Left kidney (tissue), 8 donors: ENCODE data around the gene MRPL27. TPM values are rescaled to one million over a fixed set of nuclear protein-coding genes. Genes with fewer than 3 reads are reported as not detected.
A peak's percentile ranks its signal among the peaks of the same experiment; 100 is the strongest.
"Not testable (repeated sequence)": the region's sequence is repeated elsewhere in the genome, so short reads cannot be mapped to it uniquely, and the experiment has no call there.

Experiments used
- DNase-seq: peaks from one replicate; pipeline ENCODE4 v3.0.0-alpha.2; 2013
- long read RNA-seq, 8 donors: transcript quantifications; one replicate each; lab custom pipeline, GENCODE V29; 2026
- polyA plus RNA-seq: library from polyadenylated mRNA; unstranded; fragments of 120-200 nt; gene quantifications from one replicate; pipeline ENCODE4 v1.2.1, GENCODE V29; 2013; ENCODE audit not compliant: insufficient read length

MRPL27 gene
- 68.6 TPM for polyA plus RNA-seq
- long read RNA-seq, donor 1, transcript MRPL27-201 (4 exons, 716 nt) = major isoform, 57 of 77 reads
- long read RNA-seq, donor 1, partial matches to known transcripts = 18 of 77 reads
- long read RNA-seq, donor 1, other reads (novel, unspliced or antisense) = 0 of 77 reads
- long read RNA-seq, donor 2, transcript MRPL27-201 (4 exons, 716 nt) = major isoform, 48 of 58 reads
- long read RNA-seq, donor 2, partial matches to known transcripts = 8 of 58 reads
- long read RNA-seq, donor 2, other reads (novel, unspliced or antisense) = 0 of 58 reads
- long read RNA-seq, donor 3, transcript MRPL27-201 (4 exons, 716 nt) = major isoform, 44 of 54 reads
- long read RNA-seq, donor 3, partial matches to known transcripts = 7 of 54 reads
- long read RNA-seq, donor 3, other reads (novel, unspliced or antisense) = 0 of 54 reads
- long read RNA-seq, donor 4, transcript MRPL27-201 (4 exons, 716 nt) = major isoform, 7 of 7 reads
- long read RNA-seq, donor 4, partial matches to known transcripts = 0 of 7 reads
- long read RNA-seq, donor 4, other reads (novel, unspliced or antisense) = 0 of 7 reads
- long read RNA-seq, donor 5, transcript MRPL27-201 (4 exons, 716 nt) = major isoform, 119 of 158 reads
- long read RNA-seq, donor 5, partial matches to known transcripts = 35 of 158 reads
- long read RNA-seq, donor 5, other reads (novel, unspliced or antisense) = 0 of 158 reads
- long read RNA-seq, donor 6, transcript MRPL27-201 (4 exons, 716 nt) = major isoform, 70 of 114 reads
- long read RNA-seq, donor 6, partial matches to known transcripts = 42 of 114 reads
- long read RNA-seq, donor 6, other reads (novel, unspliced or antisense) = 0 of 114 reads
- long read RNA-seq, donor 7, transcript MRPL27-201 (4 exons, 716 nt) = major isoform, 88 of 105 reads
- long read RNA-seq, donor 7, partial matches to known transcripts = 13 of 105 reads
- long read RNA-seq, donor 7, other reads (novel, unspliced or antisense) = 0 of 105 reads
- long read RNA-seq, donor 8, transcript MRPL27-201 (4 exons, 716 nt) = major isoform, 24 of 24 reads
- long read RNA-seq, donor 8, partial matches to known transcripts = 0 of 24 reads
- long read RNA-seq, donor 8, other reads (novel, unspliced or antisense) = 0 of 24 reads

DNA sequence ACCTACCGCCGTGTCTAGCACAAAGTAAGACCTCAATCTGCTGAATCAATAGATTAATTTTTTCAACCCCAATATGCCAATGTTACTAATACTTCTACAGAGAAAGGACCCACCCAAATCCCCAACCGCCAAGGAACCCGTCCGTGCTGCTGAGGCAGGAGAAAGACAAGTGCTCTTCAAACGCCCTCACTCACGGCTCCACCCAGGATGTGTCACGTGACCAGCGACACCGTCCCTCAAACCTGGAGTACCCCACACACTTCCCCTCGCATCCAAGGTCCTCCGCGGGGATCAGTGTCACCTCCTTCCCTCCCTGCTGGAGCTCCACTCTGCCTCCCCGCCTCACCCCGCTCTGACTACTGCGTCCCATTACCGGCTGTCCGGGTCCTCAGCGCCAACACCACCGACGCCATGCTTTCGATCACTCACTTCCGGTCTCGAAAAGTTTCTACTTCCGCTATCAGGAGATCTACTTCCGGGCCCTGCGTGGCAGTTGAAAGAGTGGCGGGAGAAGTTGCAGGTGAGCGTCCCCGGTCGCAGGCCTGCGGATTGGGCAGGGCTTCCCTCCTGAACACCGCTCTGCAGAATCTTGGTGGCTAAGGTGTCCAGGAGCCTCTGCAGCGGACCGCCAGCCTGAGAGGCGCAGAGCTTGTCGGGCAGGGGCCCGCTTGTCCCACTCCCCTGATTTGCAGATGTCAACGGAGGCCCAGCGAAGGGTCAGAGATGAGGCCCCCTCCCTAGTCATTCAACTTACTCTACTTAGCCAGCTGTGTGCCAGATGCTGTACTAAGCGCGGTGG lies at the start of gene MRPL27, which contains the start of gene EME1:
TSS of gene MRPL27 (minus strand) at position 427 of the 799 bp plus-strand sequence. CDS start at position 413, 14 bp downstream.
TSS of gene EME1 (plus strand) at position 472 of the 799 bp plus-strand sequence. CDS start 1,980 bp downstream, outside the sequence.
- peak; percentile 90 for DNase-seq

DNA sequence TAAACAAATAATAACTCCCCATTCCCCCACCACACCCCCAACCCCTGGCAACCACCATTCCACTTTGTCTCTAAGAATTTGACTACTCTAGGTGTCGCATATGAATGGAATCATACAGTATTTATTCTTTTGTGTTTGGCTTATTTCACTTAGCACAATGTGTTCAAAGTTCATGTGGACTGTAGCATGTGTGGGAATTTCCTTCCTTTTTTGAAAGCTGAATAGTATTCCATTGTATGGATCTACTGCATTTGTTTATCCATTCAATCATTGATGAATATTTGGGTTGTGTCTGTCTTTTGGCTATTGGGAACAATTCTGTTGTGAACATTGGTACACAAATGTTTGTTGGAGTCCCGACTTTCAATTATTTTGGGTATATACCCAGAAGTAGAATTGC lies 49.8 kb upstream of the MRPL27 start:
- no peak for DNase-seq

DNA sequence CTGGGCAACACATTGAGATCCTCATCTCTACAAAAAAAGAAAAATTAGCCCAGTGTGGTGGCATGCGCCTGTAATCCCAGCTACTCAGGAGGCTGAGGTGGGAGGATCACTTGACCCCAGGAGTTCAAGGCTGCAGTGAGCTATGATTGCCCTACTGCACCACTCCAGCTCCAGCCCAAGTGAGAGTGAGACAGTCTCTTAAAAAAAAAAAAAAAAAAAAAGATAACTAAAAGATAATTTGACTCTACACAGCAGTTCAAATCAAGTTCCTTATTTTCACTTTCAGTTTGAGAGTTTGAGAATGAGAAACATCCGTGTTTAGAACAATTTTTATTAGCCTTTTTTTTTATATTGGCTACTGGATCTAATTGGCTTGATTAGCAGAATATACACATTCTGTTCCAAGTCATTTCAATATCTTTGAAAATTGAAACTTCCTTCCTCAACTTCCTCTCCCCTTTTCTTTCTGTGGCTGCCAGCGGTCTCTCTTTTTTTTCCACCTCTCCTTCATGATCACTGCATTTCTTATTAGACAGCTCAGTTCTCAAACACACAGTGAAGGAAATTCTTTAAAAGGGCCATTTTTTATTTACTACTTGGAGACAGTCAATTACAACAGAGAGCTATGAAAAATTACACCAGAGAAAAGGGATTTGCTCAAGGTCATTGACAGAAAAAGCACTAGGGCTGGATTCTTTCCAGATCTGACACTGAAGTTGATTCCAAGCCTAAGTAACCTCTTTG lies 48.5 kb upstream of the MRPL27 start:
- no peak for DNase-seq

DNA sequence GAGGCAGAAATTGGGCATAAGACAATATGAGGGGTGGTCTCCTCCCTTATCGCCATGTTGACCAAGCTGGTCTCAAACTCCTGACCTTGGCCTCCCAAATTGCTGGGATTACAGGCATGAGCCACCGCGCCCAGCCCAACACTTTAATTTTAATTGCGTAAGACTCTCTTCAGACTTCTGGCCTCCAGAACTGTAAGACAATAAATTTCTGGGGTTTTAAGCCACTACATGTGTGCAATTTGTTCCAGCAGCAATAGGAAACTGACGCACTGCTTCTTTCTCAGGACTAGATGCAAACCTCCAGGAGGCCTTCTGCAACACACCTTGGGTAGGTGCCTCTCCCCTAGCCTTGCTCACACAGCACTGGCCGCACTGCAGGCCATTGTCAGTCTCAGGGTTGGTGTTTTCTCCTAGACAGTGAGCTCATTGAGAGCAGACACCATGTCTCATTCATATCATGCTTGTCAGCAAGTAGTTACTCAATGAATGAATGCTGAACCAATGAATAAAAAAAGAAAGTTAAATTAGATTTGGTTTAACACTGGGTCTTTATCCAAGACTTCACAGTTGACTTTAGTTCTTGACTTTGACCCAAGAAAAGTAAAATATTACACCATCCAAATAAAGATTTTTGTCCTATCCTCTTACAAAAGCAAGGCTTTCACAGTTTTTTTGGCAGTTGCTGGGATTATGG lies 47.6 kb upstream of the MRPL27 start:
- DNase-seq = no peak

DNA sequence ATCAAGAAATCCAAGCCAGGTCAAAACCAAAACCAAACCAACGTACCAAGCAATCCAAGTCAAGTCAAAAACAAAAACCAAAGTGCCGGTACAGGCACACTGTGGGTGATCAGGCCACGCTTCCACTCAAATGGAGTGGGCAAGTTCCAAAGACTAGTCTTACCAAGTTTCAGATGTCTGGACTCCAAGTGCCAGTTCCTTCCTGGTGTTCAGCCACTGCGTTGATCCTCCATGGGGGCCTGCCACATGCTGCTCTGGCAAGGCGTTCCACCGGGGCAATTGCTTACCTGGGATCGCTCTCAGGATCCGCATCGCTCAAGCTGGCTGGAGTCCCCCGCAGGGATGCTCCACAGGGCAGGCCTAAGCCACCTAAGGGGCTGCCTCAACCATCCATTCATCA lies 46.6 kb upstream of the MRPL27 start:
- DNase-seq = not testable (repeated sequence)

DNA sequence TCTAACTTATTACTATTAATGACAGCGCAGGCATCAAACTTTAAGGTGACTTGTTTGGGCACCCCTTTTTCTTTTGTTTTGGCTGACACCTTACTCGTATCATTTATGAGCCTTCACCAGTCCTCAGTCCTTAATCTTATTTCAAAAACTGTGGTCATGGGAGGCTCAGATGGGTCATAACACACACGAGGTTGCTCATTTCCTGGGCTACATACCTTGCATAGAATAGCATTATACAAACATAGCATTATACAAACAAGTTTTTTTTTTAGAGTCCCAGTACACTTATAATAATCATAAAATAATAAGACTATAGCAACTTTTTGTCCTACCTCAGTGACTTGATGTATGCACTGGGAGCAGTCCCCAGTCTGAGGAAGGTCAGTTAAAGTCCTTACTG lies 41.8 kb upstream of the MRPL27 start:
- no peak for DNase-seq

DNA sequence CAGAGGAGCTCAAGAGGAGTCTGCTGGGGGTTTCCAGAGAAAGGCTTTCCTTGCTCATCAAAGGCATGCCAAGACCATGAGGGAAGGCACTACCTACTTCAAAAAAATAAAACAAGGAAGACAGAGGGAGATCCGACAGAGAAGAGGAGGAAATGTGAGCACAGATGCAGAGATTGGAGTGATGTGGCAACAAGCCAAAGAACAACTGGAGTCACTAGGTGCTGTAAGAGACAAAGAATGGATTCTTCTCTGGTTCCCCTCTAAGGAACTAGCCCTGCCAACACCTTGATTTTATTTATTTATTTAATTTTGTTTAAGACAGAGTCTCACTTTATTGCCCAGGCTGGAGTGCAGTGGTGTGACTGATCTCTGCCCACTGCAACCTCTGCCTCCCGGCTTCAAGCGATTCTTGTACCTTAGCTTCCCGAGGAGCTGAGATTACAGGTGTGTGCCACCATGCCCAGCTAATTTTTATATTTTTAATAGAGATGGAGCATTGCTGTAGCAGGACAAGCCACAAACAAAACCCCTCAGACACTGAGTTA lies 39.3 kb upstream of the MRPL27 start:
- DNase-seq = no peak

DNA sequence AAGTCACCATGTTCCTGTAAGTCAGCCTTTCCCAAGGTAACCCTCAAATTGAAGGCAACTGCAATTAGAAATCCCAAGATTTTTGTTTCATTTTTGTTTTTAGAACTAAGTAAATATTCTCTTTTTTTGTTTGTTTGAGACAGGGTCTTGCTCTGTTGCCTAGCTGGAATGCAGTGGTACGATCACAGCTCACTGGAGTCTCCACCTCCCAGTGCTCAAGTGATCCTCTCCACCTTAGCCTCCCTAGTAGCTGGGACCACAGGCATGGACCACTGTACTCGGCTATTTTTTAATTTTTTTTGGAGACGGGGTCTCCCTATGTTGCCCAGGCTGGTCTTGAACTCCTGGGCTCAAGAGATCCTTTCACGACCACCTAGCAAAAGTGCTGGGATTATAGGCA lies 34.9 kb upstream of the MRPL27 start:
- DNase-seq = no peak

DNA sequence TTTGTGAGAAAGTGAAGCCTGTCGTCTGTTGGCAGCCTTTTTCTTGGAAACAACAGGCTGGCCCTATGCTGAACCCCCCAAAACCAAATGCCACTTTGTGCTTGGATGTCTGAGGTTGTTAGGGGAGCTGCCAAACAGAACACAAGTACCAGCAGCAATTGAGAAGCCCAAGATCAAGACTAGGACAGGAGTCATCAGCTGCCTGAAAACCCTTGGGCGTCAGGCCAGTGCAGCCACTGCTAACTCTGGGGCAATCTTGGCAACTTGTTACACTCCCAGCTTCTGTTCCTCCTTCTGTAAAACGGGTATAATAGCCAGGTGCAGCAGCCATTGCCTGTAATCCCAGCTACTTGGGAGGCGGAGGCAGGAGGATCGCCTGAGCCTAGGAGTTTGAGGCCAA lies 33.6 kb upstream of the MRPL27 start:
- DNase-seq = no peak

DNA sequence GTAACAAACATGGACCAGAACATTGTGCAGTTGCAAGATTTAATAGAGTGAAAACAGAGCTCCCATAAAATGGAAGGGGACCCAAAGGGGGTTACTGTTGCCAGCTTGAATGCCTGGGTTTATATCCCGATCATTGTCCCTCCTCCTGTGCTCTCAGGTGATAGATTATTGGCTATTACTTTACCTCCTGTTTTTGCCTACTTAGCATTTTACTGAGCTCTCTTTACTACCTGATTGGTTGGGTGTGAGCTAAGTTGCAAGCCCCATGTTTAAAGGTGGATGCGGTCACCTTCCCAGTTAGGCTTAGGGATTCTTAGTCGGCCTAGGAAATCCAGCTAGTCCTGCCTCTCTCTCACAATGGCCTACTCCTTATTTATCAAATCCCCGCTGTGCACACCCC lies 32.4 kb upstream of the MRPL27 start:
- DNase-seq = not testable (repeated sequence)

DNA sequence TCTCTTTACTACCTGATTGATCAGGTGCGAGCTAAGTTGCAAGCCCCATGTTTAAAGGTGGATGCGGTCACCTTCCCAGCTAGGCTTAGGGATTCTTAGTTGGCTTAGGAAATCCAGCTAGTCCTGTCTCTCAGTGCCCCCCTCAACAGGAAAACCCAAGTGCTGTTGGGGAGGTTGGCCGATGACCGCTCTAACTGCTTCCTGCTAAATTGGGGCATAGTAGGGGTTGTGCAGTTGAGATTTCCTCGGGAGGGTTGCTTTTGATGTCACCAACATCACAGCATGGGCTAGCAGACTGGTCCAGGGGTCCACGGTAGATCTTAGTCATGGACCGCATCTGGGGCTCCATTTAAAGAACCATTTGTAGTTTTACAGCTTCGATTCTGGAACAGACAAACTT lies 26.6 kb upstream of the MRPL27 start:
- DNase-seq = not testable (repeated sequence)

DNA sequence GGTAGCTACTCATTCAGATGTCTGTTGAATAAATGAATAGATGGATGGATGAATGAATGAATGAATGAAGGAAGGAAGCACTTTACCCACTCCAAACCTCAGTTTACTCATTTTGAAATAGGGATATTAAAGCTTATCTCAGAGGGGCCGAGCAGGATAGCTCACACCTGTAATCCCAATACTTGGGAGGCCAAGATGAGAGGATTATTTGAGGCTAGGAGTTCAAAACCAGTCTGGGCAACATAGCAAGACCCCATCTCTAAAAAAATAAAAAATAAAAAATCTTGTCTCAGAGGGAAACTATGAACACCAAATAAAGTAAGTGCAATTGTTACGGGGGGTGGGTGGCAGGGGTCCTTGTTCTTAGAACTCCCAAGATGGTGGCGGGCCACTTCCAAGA lies 25.7 kb upstream of the MRPL27 start:
- DNase-seq = not testable (repeated sequence)

DNA sequence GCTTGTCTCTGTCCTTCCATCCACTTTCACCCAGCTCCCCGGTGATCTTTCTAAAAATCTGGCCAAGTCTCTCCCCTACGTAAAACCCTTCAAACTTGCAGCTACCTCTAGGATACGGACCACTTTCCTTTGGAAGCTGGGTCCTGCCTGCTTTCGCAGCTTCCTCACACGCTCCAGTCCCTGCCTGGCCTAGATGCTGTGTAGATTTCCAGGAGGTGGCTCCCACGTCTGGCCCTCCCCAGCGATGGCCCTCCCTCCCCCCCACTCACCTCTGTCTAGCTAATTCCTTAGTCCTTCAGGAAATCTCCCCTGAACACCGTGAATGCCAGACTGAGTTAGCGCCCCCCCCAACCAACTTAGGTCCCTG lies 24.9 kb upstream of the MRPL27 start:
- DNase-seq = no peak

DNA sequence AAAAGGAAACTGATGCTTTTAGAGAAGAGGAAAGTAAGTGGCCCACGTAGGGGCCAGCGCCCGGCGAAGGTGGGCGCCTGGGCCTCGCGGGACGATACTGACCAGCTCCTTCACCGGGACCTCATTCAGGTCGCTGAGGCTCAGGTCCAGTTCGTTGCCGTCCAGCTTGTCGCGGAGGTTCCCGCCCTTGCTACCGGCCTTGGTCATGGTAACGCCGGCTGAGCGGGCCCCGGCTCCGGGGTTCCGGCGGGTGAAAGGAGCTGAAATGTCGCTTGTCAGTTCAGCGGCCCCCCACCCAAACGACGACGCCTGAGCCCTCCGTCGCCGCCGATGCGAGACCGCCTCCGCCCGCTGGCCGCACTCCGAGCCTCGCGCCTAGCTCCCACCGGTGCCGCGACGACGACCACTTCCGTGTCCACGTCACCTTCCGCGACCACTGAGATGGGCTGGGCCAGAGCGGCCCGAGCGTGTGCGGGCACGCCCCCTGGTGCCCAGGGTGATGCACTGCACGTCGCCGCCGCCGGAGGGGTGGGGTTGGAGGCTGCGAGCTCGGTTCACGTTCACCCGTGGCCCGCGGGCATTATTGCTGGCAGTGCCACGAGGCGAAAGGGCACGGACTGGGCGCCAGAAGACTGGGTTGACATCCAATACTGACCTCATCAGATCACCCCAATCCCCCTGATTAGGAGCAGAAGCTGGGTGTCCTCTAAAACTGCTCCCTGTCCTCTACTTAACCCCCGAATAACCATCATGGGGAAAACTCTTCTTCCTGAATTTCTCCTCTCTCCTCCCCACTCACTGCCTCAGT lies 24.3 kb upstream of the MRPL27 start, which contains the start of gene LRRC59:
TSS of gene LRRC59 (minus strand) at position 413 of the 808 bp plus-strand sequence. CDS start at position 207, 206 bp downstream.
- peak; percentile 79 for DNase-seq

DNA sequence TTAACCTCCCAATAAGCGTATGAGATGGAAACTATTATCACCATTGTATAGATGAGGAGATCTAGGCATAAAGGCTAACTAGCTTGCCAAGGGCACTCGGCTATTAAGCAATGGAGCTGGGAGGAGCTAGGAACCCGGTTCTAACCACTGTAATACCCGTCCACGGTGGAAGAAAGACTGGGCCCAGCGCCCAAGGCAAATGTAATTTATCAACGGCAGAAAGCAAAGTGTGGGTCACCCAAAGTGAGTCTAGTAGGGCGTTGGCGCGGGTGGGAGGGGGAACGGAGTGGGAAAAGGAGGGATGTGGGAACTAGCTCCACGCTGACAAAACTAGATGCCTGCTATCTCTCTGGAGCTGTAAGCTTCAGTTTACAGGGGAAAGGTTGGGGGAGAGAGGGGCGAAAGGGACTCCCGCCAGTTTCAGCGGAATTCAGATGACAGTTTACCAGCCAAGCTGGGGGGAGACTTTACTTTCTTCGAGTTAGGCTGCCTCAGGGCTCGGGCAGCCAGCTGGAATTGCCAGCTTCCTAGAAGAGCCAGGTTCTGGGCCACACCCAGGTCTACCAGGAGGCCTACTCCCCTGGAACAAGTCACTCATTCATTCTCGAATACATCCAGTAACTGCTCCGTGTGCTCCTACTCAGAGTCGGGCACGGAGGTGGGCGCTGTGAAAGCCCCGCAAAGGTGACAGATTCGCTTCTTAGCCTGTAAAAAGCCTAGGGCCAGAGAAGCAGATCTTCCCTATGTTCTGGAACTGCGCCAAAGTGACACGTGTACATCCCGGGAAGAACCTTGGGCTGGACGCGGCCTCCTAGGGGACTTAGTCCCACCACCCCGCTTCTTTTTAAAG lies 23.5 kb upstream of the MRPL27 start:
- peak; percentile 22 for DNase-seq

DNA sequence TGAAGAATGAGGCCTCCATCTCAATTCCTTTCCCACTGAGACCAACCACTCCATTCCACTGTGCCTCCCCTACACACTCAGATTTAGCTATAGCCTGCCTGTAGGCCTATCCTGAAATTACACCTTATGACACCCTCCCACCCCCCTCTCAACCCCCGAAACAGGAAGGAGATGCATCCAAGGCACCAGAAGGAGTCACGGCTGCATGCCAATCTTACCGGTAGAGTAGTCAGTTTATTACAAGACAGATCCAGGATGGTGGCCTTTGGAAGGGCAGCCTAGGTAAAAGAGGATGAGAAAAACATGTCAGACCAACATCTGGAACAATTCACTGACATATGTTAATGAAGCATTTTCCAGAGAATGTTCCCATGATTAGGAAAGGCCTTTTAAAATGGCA lies 21.7 kb upstream of the MRPL27 start:
- no peak for DNase-seq

DNA sequence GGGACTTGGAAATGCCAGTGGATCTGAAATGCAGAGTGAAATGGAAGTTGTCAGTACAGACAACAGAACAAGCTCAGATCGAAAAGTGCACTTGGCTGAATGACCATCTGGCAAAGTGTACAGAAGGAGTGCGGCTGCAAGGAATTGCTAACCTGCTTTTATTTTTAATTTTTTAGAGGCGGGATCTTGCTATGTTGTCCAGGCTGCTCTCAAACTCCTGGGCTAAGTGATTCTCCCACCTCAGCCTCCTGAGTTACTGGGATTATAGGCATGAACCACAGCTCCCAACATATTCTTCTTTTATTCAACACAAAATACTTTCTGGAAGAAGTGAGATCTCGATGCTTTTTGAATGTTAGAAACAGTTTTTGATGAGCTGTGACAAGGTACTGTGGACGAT lies 20.7 kb upstream of the MRPL27 start:
- no peak for DNase-seq

DNA sequence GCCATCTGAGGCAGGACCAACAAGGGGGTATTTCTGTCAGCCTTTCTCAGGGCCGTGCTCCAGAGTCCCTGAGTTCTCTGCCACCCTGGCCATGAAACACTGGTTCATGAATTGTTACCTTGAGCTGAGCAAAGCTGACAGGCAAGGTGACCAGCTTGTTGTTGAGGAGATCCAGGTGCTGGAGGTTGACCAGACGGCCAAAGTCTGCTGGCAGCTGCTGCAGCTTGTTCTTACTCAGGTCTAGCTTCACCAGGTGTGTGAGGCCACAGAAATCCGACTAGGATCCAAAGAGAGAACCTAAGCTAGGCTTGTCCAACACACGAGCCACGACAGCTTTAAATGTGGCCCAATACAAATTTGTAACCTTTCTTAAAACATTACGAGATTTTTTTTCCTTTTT lies 19.6 kb upstream of the MRPL27 start:
- DNase-seq = no peak
